HG03354 (cell line): ENCODE data around the gene CATSPERZ.

Experiments used
- ATAC-seq: cut with Tn5 transposase; IDR thresholded peaks from one replicate; pipeline ENCODE4 v1.9.1; 2021; ENCODE audit warnings: mild to moderate bottlenecking; ENCODE audit not compliant: unreplicated experiment, poor library complexity, severe bottlenecking

Gene CATSPERZ

DNA sequence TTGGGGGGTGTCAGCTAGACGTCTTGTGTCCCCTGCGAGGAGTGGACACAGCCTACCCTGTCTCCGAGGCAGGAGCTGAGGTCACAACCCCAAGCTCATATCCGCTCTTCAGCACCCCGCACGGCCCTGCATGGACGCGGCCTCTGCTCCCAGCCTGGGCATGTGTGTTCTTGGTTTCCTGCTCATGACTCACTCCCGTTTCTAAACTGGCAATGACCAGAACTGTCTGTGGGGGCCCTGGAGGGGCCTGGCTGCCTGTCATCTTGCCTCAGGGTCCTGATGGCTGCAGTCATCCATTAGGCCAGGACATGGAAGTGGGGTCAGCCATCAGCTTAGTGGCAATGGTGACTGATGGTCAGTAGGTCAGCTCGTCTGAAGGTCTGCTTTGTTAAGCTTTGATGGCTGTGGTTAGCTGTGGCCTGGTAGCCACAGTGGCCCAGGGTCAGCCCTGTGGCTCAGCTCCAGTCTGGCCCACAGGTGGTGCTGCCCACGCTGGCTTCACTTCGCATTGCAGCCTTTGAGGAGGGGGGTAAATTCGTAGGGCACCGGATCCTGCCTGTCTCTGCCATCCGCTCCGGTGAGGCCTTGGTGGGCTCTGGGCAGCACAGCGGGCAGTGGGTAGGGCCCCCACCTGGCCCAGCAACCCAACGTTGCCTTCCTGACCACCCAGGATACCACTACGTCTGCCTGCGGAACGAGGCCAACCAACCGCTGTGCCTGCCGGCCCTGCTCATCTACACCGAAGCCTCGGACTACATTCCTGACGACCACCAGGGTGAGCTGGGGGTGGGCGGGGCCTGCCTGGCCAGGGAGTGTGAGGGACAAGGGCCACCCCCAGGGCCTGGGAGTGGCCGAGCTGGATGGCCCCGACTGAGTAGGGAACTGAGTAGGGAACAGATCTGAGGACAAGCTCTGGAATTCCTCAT lies 36.9 kb upstream of the CATSPERZ start:
- no peak for ATAC-seq

DNA sequence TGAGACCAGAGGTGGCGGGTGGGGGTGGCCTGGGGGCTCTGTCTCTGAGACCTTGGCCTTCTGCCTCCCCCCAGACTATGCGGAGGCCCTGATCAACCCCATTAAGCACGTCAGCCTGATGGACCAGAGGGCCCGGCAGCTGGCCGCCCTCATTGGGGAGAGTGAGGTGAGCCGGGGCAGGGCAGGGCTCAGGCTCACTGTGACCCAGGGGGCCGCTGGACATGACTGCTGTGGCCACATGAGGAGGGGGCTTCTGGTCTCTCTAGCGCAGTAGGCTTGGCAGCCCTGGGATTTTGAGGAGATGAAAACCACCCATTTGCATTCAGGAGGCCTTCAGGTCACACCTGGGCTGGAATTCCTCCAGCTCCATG lies 36.2 kb upstream of the CATSPERZ start:
- ATAC-seq = no peak

DNA sequence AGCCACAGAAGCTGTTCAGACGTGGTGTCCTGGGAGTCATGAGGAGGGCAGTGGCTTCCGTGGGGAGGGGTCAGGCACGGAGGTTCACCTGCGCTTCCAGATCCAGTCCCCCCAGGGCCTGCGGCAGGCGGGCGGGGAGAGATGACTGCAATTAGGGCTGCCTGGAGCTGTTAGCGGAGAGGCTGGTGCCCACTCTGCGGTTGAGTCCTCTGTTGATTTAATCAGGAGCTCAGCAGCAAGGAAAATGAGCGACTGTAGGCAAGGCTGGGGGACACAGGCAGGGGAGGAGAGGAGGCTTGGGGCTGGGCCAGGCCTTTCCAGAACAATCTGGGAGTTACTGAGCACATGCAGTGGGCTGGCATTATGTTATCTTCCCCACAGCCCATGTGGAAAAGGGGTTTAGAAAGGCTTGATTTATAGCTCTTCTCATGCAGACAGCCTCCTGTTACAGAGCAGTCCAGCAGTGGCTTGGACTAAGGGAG lies 35.7 kb upstream of the CATSPERZ start:
- no peak for ATAC-seq

DNA sequence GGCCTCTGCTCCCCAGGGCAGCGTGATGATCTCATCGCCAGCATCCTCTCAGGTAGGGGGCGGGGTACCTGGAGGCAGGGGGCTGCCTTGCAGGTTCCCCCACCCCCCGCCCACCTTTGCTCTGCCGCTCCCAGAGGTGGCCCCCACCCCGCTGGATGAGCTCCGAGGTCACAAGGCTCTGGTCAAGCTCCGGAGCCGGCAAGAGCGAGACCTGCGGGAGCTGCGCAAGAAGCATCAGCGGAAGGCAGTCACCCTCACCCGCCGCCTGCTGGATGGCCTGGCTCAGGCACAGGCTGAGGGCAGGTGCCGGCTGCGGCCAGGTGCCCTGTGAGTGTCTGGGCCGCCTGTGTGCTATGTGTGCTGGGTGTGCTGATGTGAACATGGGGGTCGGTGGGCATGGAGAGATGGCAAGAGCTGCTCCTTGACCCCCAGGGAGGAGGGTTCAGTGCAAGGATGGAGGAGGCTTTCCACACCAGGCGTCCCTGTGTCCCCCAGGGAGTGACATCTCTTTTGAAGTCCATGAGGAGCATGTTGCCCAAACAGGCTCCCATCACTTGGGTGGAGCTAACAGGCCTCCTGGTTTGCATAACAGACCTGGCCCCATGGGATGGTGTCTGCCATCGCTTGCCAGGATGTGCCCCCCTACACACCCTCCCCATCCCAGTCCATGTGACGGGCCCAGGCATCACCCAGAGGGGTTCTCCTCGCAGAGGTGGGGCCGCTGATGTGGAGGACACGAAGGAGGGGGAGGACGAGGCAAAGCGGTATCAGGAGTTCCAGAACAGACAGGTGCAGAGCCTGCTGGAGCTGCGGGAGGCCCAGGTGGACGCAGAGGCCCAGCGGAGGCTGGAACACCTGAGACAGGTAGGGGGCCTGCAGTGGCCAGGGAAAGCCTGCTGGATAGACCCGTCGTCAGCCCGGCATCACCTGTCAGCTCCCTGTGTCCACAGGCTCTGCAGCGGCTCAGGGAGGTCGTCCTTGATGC lies 34.7 kb upstream of the CATSPERZ start:
- no peak for ATAC-seq

DNA sequence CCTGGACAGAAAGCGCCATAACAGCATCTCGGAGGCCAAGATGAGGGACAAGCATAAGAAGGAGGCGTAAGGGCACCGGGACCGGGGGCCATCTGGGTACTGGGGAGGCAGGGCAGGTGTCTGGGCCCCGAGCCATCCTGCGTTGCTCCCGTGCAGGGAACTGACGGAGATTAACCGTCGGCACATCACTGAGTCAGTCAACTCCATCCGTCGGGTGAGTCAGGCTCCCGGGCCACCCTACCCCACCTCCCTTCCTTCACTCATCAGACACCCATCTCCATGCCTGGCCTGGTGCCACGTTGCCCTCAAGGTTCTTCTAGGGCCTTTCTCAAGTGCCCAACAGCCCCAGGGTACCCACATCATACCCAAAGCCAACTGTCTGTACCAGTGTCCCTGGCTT lies 33.8 kb upstream of the CATSPERZ start:
- no peak for ATAC-seq

DNA sequence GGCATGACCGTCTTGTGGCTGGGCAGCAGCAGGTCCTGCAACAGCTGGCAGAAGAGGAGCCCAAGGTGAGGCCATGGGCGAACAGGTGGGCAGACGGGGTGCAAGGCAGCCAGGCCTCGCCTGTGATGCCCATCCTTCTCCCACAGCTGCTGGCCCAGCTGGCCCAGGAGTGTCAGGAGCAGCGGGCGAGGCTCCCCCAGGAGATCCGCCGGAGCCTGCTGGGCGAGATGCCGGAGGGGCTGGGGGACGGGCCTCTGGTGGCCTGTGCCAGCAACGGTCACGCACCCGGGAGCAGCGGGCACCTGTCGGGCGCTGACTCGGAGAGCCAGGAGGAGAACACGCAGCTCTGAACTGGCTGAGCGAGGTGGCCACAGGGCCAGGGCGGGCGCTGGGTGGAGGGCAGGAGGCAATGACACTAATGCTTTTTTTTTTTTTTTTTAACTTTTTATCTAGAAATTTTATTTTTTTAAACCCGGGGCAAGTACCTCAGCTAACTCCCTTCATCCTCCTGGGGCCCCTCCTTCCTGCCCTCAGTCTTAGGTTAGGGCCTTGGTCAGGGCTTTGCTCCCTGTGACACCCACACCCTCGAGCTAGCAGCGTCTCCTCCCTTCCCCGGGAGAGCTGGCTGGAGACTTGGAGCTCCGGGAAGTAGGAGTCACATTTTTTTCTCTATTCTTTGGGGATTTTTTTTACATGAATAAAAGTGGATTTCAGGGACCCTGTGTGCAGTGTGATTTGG lies 32.8 kb upstream of the CATSPERZ start:
- no peak for ATAC-seq

GRCh38 chr11:64268025-64268892 lies 31.9 kb upstream of the CATSPERZ start:
- no peak for ATAC-seq

- peak; percentile 16 for ATAC-seq
These were observed 31.1 kb upstream of the CATSPERZ start for GRCh38 chr11:64268893-64269539.

GRCh38 chr11:64269540-64270220 lies 30.5 kb upstream of the CATSPERZ start:
- ATAC-seq = peak; percentile 72

GRCh38 chr11:64275031-64275800 lies 24.9 kb upstream of the CATSPERZ start:
- no peak for ATAC-seq

GRCh38 chr11:64275841-64276240 lies 24.3 kb upstream of the CATSPERZ start:
- ATAC-seq = no peak

DNA sequence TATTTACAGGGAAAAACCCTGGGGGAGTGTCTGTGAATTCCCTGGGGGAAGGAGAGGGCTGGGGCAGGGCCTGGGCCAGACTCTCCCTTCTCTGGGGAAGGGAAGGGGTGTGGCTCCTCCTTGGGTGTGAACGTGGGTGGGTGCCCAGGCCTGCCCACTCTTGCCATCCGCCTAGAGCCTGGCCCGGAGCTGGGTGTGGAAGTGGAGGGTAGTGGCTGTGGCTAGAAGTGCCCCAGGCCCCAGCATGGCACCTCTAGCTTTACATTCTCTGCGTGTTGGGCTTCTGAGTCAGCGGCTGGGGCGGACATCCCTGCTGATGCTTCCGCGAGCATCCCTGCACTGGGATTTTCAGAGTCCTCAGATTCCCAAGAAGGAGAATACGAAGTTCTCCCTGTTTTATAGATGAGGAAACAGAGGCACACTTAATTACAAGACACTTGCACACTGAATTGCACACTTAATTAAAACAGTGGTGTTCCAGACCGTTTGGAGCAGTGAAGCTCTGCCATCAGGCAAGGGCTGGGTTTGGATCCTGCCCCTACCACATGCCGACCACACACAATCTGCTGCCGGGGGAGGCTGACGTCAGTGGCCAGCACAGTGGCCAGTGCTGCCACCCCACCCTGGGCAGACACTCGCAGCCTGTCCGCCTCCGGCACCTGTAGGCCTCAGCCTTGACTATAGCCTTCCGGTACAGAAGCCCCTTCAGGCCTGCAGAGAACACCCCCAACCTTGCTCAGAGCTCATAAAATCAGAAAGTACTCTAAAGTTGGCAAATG lies 23.3 kb upstream of the CATSPERZ start:
- no peak for ATAC-seq

- ATAC-seq = no peak
These were observed 21.5 kb upstream of the CATSPERZ start for GRCh38 chr11:64278576-64279190.

- ATAC-seq = no peak
These were observed 18.0 kb upstream of the CATSPERZ start for GRCh38 chr11:64281957-64282770.

GRCh38 chr11:64283092-64283491 lies 17.1 kb upstream of the CATSPERZ start:
- ATAC-seq = no peak
